Measurements from ENCODE around the gene ACSS3.

ACSS3 gene

GRCh38 chr12:81141217-81141616 lies 63.3 kb downstream of the ACSS3 start:
- CTCF ChIA-PET = interaction anchor here (1.3 kb wide), 1 partner anchor 12 kb away, joined by 5 read pairs; no protein-coding TSS in a partner anchor
- Histone ChIP-seq H3K9me3 (ENCODE audit: control insufficient read depth, insufficient read depth, low read depth, low read length) (no peaks in the 10 kb centered on the region), H3K4me1 (ENCODE audit: control insufficient read depth, insufficient read depth, low read length) (no peaks in the 10 kb centered on the region), H3K27ac (ENCODE audit: extremely low read depth, low read depth, low read length) (no peak overlapping the region), H3K36me3 (ENCODE audit: control insufficient read depth in 2 of 2, insufficient read depth in 1 of 2, low read length in 2 of 2) (no peaks in the 10 kb centered on the region), H3K4me3 (ENCODE audit: low read depth, low read length) (no peak overlapping the region)
- no peak for TF ChIP-seq ZNF280C (tag by site-specific recombination; IDR thresholded peaks at IDR 0.05)
- no peak for TF ChIP-seq ZSCAN30 (tag by site-specific recombination; IDR thresholded peaks at IDR 0.05)
- no peak for TF ChIP-seq ELK4 (IDR thresholded peaks at IDR 0.05; ENCODE audit: borderline replicate concordance, low read depth, low read length)
- TF ChIP-seq ZNF423 (tag by site-specific recombination; IDR thresholded peaks at IDR 0.05) = no peak
- TF ChIP-seq OSR2 (tag by site-specific recombination; IDR thresholded peaks at IDR 0.05) = no peak
- TF ChIP-seq ZNF629 (tag by site-specific recombination; IDR thresholded peaks at IDR 0.05) = no peak
- no peak for TF ChIP-seq ZNF785 (tag by site-specific recombination; IDR thresholded peaks at IDR 0.05)
- no peak for TF ChIP-seq ZNF664 (tag by site-specific recombination; IDR thresholded peaks at IDR 0.05)
- TF ChIP-seq ZSCAN18 (tag by site-specific recombination; IDR thresholded peaks at IDR 0.05) = no peak
- no peak for TF ChIP-seq ZNF19 (tag by site-specific recombination; IDR thresholded peaks at IDR 0.05; ENCODE audit: low read depth)
- no peak for TF ChIP-seq ZNF529 (tag by site-specific recombination; IDR thresholded peaks at IDR 0.05; ENCODE audit: insufficient replicate concordance)
- no peak for TF ChIP-seq ZNF37A (tag by site-specific recombination; IDR thresholded peaks at IDR 0.05)
- TF ChIP-seq MZF1 (tag by site-specific recombination; IDR thresholded peaks at IDR 0.05; ENCODE audit: borderline replicate concordance) = no peak
- no peak for TF ChIP-seq ZNF48 (tag by site-specific recombination; IDR thresholded peaks at IDR 0.05)
- no peak for TF ChIP-seq ZNF600 (tag by site-specific recombination; IDR thresholded peaks at IDR 0.05)
- TF ChIP-seq BCL11B (tag by site-specific recombination; IDR thresholded peaks at IDR 0.05; ENCODE audit: low read depth) = no peak
- no peak for TF ChIP-seq ZNF521 (tag by site-specific recombination; IDR thresholded peaks at IDR 0.05)
- POLR2A ChIA-PET = no interaction called here

- Histone ChIP-seq H3K9me3 (ENCODE audit: control insufficient read depth, insufficient read depth, low read depth, low read length) (no peaks in the 10 kb centered on the region), H3K27ac (ENCODE audit: extremely low read depth, low read depth, low read length) (no peak overlapping the region), H3K4me1 (ENCODE audit: control insufficient read depth, insufficient read depth, low read length) (no peaks in the 10 kb centered on the region), H3K4me3 (ENCODE audit: low read depth, low read length) (no peak overlapping the region), H3K36me3 (ENCODE audit: control insufficient read depth in 2 of 2, insufficient read depth in 1 of 2, low read length in 2 of 2) (no peaks in the 10 kb centered on the region)
- TF ChIP-seq MYNN (tag by site-specific recombination; IDR thresholded peaks at IDR 0.05; ENCODE audit: borderline replicate concordance) (no peak), KLF1 (tag by site-specific recombination; IDR thresholded peaks at IDR 0.05) (no peak), ZNF404 (tag by site-specific recombination; IDR thresholded peaks at IDR 0.05) (no peak), IKZF3 (tag by site-specific recombination; IDR thresholded peaks at IDR 0.05) (no peak), ZFP41 (tag by site-specific recombination; IDR thresholded peaks at IDR 0.05; ENCODE audit: borderline replicate concordance) (no peak), KLF10 (tag by site-specific recombination; IDR thresholded peaks at IDR 0.05) (no peak), ZNF830 (tag by site-specific recombination; IDR thresholded peaks at IDR 0.05; ENCODE audit: low read depth) (no peak), ZSCAN4 (tag by site-specific recombination; IDR thresholded peaks at IDR 0.05) (no peak), ZNF660 (tag by site-specific recombination; IDR thresholded peaks at IDR 0.05) (no peak), ZNF416 (tag by site-specific recombination; IDR thresholded peaks at IDR 0.05) (no peak), ZFHX2 (tag by site-specific recombination; conservative IDR thresholded peaks at IDR 0.05) (no peak), KLF8 (tag by site-specific recombination; IDR thresholded peaks at IDR 0.05) (no peak), ZNF777 (tag by site-specific recombination; IDR thresholded peaks at IDR 0.05; ENCODE audit: borderline replicate concordance) (no peak), ZNF302 (tag by site-specific recombination; IDR thresholded peaks at IDR 0.05; ENCODE audit: low read depth) (no peak), ZNF266 (tag by site-specific recombination; IDR thresholded peaks at IDR 0.05; ENCODE audit: low read depth) (no peak)
- ChIA-PET CTCF (no interaction called here), POLR2A (no interaction called here)
These were observed 65.2 kb downstream of the ACSS3 start for GRCh38 chr12:81143057-81143456.
